ENCODE data around the gene ASB3.

GRCh38 chr2:53620981-53621380 is 165.8 kb downstream of the ASB3 start:
- no peak for TF ChIP-seq CTCF (IDR thresholded peaks at IDR 0.05)
- TF ChIP-seq POLR2A (IDR thresholded peaks at IDR 0.05), result no peak

Data from thyroid gland (tissue), 4 donors.